Stimulated activated CD8-positive, alpha-beta memory T cell treated with anti-CD3 and anti-CD28 coated beads, Interleukin-12 subunit alpha, Interleukin-12 subunit beta, amount 100 ng/mL, for 4 hours (primary cell): Measurements from ENCODE around the gene CARMIL1.
"Not testable (repeated sequence)": the region's sequence is repeated elsewhere in the genome, so short reads cannot be mapped to it uniquely, and the experiment has no call there.

Experiments used
- DNase-seq: peaks from one replicate; pipeline ENCODE4 v3.0.0-alpha.2; 2020; ENCODE audit warnings: low read depth

Gene CARMIL1

DNA sequence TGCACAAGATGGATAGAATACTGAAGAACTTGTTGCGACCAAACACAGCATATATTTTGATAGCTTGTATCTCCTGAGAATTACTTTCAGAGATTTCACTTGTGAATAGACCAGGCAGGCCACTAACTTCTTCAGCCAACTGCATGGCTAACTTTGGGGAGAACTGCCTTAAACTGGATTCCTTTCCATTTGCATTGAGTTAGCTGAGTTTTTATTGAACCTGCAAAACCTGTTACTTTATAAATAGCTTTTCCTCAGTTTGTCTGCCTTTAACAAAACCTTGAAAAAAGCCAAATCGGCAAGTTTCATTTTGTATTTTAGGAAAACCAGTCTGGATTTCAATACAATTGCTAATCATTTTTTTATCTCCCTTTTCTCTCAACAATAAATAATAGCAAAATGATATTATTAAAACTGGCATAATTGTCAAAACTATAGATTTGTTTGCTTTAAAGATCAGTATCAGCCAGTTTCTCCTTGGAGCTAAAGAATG, 300.3 kb downstream of the CARMIL1 start:
- no peak for DNase-seq

DNA sequence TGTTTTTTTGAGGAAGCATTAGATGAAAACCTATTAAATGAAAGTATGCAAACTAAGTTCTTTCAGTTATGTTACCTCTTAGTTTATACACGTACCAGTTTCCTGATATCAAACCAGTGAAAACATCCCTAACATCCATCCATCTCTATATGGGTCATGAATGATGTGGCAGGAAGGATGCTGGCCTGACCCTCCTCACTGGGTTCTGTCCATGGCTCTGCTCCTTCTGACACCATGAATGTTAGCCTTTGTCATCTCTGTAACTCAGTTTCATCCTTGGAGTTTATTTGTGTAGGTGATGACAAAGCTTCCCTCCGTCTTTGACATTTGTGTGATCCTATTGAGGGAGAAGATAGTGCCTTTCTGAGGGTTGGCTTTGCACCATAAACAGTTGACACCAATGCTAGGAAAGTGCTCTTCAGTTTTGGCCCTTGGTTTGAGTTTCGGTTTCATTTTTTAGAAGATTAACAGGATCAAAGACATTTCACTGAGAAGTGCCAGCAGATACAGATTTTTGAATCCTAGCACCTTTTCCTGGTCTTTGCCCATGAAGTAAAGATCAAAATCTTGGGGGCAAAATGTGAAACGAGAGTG, 300.8 kb downstream of the CARMIL1 start:
- no peak for DNase-seq

DNA sequence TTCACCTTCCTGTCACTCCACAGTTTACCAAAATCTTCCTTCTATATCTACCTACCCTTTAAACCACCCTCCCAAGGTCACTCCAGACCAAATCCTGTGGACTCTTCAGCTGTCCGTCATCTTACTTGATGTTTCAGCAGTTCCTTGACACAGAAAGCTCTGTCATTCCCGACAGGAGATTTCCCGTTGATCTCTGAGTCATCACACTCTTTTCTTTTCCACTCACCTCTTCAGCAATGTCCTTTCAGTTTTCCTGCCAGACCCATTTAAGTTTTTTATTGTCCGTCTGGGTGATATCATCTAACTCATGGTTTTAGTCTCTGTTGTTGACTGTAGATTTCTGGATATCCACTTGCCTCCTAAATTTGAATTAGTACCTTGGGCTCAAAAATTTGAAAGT, 302.9 kb downstream of the CARMIL1 start:
- DNase-seq, result no peak

DNA sequence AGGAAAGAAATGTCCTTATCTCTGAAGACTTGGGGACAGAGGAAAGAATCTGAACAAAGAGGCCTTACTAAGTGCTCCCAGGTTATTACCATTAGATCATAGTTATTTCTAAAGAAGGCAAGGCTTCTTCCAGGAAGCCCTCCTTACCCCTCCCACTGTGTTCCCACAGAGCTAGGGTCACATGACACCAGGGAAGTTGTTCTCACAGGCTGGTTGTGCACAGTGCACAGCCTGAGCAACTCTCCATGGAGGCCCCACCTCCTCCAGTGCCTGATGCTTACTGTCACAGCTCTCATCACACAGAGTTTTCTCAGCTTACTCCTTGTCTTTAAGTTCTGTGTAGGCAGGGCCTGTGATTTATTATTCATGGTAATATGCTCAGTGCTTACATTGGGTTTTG, 303.9 kb downstream of the CARMIL1 start:
- DNase-seq, result no peak

DNA sequence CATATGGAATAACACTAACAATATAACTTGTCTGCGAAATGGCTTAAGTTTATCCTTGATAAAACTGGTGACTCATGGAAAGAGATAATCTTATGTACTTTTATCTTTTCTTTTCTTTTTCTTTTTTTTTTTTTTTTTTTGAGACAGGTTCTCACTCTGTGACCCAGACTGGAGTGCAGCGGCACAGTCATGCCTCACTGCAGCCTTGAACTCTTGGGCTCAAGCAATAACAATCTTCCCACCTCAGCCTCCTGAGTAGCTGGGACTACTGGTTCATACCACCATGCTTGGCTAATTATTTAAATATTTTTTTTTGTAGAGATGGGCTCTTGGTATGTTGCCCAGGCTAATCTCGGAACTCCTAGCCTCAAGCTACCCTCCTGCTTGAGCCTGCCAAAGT, 304.7 kb downstream of the CARMIL1 start:
- no peak for DNase-seq

DNA sequence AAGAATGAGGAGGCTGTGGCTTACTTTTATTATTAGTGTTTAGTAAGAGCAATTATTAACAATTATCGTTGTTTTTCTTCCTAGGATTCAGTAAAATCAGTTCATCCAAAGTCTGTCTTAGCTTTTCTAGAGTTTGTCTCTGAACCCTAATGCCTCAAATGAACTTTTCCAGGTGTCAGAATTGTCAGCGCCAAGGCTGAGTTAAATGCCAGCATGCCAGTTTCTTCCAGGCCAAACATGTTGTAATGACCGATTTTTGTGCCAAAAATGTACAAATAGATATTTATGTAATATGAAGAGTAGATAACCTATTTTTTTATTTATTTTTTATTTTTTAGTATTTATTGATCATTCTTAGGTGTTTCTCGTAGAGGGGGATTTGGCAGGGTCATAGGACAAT, 306.1 kb downstream of the CARMIL1 start:
- DNase-seq, result no peak

DNA sequence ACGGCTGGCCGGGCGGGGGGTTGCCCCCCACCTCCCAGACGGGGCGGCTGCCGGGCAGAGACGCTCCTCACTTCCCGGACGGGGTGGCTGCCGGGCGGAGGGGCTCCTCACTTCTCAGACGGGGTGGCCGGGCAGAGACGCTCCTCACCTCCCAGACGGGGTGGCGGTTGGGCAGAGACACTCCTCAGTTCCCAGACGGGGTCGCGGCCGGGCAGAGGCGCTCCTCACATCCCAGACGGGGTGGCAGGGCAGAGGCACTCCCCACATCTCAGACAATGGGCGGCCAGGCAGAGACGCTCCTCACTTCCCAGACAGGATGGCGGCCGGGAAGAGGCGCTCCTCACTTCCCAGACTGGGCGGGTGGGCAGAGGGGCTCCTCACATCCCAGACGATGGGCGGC, 306.9 kb downstream of the CARMIL1 start:
- DNase-seq, result not testable (repeated sequence)

DNA sequence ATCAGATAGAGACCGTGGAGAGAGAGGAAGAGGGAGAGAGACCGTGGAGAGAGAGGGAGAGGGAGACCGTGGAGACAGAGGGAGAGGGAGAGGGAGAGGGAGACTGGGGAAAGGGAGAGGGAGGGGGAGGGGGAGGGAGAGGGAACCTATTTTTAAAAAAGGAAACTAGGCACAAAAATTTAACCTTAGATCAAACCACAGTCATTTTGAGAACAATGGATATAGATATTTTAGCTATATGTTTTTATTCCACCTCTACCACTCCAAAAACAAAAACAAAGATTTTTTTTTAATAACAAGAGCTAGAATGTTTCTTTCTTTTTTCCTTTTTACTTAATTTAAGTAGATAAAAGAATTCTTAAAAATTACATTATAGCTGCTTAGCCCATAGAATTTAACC, 307.8 kb downstream of the CARMIL1 start:
- no peak for DNase-seq

DNA sequence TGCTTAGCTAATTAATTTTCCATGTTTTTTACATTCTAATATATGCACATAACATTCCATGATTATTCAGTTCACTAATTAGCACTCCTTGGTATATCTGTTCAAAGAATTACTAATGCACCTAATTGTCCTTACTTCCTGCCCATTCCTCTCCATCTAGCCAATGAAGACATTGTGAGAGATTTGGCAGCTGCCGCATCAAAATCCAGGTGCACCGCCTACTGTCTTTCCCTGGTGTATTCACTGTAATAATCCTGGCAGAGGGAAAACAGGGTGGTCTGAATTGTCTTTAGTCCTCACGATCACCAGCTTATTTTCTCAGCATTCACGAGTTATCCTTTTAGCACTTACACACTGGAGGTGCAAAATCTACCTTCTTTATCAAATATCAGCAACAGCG, 311.8 kb downstream of the CARMIL1 start:
- DNase-seq, result no peak

DNA sequence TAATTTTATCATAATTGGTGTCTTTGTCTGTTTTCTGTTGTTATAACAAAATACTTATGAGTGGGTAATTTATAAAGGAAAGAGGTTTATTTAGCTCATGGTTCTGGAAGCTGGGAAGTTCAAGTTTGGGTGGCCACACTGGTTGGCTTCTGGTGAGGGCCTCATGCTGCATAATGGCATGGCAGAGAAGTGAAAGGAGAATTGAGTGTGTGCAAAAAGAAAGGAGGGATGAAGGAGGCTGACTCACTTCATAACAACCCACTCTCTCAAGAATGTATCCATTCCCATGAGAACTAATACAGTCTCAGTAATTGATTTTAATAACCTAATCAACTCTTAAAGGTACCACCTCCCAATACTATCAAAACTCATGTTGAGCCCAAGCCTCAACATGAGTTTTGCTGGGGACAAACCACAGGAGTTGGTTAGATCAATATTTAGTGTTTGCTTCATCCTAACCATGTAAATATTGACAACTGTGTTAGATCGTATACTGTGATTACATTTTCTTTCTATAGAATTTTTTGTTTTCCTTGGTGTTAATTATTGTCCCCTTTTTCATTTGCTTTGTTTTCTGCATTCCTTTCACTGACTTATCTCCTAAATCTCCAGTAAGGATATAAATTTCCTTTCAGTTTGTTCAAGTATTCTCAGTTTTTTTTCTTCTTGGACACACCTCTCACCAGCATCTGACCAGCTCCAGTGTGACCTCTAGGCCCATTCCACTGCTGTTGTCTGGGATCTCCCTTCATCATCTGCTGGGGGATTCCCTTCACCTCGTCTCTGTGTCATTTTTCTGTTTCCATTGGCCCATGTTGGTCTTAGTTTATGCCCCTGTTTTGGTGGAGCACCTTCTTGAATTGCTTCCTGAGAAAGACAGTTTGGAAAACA, 318.0 kb downstream of the CARMIL1 start:
- DNase-seq, result no peak

DNA sequence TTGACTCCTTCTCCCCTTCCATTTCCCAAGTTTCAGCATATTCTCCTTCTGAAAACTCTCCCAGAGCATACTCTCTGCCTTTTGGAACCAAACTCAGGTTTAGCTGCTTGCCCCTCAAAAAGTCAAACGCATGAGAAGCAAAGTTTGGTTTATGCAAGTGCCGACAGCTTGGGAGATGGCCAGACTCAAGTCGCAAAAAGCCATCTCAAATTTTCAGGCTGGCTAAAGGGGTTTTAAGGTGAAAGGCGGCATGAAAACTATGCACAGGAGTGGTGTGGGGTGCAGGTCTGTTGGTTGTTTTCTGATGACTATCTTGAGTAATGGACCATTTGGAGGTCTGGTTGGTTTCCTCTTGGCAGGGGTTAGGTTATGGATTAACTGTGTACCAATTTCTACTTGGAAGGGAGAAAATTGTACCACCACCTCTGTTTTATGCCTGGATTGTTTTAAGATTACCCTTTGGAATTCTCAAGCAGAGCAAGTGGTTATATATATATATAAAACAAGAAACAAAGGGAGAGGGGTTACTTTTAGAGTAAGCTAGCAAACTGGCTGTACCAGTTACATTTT, 320.4 kb downstream of the CARMIL1 start:
- DNase-seq, result no peak

DNA sequence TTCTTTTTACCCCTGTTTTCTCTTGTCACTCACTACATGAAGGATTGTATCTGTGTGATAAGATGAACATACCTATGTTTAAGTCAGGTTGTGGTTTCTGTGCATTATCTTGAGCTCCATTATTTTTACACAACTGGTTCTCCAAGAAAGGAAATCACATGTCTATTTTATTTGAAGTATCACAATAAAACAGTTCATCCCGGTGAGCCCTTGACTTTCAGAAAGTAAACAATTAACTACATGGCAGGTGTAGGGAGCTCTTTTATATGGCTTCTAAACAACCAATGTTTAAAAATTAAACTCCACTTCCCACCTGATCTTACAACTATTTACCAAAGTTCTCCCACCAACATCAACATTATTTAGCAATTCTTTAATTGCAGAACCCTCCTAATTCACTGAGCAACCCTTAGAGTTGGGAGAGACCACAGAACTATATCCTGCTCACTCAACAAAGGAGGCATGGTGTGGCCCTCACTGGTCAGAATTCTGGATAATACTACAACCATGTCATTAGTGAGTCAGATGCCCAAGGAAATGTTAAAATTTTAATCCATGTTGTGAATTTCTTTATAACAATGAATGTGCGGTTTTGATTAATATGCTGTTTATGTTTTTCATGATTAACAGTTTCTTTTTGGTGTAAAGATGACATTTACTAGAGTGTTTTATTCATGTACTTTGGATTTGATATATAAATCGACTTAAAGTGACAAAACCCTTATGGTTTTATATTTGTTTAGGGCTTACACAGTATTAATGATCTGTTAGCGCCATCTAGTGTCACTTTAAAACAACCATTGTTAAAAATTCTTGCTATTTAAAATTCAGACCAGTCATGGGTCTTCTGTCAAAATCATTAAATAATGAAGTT, 322.9 kb downstream of the CARMIL1 start:
- DNase-seq, result no peak

DNA sequence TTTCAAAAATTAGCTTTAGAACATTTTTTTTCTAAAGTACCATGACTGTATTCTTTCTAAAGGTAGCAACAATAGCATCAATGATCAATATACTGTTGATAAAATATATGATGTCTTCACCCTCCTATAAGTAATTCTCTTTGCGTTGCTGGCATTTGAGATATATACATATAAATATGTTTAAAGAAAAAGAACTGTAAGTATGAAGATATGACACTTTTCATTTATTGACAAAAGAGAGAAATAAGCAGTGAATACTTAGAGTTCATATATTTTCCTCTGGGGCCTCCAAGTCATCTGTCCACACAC, 323.5 kb downstream of the CARMIL1 start:
- no peak for DNase-seq

DNA sequence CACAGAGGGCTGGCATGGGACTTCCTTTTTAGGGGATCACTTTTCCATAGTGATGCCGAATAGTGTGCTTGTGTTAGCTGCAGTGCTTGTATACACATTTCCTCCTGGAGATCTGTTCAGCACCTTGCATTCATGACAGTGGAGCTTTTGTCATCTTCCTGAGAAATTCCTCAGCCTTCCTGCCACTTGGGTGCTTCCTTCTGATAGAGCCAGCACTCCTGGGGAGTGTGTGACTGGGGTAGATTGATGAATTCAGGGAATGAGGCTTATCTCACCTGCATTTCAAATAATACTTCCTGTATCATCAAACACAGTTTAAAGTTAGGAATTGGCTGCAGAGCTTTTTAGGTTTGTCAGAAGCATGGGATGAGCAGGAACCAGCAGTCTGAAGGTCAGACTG, 324.1 kb downstream of the CARMIL1 start:
- DNase-seq, result no peak

DNA sequence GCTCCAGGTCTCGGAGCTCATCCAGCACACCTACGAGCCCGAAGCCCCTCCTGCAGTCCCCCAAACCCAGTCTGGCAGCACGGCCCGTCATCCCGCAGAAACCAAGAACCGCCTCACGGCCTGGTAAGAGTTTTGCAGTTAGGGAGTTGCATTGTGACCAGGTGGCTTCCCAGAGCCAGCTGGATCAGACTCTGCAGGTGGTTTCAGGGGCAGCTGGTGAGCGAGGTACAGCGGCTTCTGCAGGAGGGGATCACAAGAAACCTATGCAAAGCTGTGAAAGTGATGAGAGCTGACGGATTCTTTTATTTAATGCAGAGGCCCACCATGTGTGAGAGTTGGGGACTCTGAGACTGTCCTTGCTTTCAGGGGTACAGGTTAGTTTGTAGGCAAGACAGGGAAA, 327.0 kb downstream of the CARMIL1 start:
- no peak for DNase-seq

DNA sequence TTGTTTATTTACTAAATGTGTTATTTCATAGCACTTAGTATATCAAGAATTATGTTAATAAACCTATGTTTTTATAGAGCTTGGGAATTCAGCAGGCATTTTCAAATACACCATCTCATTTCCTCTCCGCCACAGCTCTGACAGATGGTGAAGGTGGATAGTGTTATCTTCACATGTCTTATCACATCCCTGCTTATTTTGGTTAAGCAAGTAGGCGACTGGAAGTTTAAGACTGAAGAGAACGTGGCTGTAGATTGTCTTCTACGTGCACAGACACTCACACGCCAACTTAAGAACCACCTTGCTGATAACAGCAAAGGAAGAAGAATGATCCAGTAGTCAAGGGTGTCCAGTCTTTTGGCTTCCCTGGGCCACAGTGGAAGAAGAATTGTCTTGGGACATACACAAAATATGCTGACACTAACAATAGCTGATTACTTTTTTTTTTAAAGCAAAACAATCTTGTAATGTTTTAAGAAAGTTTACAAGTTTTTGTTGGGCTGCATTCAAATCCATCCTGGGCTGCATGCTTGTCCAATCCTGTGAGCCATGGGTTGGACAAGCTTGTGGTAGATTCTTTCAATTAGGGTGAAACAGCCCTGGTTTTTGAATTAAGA, 329.5 kb downstream of the CARMIL1 start:
- DNase-seq, result no peak

DNA sequence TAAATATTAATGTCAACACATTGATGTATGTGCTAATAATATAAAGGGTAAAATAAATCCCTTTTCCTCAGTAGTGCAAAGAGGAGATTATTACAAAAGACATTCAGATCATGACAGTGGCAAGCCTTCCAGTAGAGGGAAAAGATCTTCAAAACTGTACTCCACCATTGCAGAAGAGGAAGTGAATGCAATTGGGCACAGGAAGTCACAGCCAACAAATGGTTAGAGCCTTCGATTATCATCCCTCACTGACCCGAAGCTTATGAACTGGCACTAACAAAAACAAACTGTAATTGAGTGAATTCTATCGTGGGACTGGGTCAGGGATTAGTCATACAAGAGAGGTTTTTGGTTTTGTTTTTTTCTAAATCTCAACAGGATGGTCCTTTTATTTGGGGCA, 333.5 kb downstream of the CARMIL1 start:
- no peak for DNase-seq

DNA sequence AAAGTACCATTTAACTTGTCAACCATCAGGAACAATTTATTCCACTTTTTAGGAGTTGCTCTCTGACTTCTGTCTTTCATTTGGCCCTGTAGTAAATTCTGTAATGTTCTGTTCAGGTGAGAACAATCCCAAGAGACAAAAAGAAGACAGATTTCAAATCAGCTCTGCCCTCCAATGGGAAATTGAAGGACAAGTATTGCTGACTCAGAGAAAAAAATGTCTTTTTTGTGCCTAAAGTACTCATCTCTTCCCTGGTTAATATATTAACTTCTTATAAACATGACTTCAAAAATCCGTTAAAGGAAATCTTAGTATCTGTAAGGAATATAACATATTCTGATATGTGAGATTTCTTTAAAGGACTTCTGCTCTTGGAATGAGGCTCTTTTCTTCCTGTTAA, 334.2 kb downstream of the CARMIL1 start:
- DNase-seq, result no peak

DNA sequence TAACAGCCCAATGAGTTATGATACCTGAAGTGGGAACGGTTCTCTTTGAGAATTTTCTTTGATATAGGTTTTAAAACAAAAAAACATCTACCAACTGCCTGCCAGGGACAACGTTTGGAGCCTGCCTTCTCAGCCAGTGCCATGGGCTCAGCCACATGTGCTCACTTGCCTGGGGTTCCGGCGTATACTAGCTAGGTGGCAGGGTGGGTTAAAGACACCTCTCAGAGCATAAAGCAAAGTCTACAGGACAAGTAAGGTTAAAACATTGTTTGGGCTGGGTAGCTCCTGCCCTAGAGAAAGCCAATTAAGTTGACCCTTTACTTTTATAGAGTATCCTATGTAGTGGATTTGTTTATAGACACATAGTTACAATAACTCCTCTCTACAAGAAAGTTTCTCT, 334.9 kb downstream of the CARMIL1 start:
- DNase-seq, result no peak

DNA sequence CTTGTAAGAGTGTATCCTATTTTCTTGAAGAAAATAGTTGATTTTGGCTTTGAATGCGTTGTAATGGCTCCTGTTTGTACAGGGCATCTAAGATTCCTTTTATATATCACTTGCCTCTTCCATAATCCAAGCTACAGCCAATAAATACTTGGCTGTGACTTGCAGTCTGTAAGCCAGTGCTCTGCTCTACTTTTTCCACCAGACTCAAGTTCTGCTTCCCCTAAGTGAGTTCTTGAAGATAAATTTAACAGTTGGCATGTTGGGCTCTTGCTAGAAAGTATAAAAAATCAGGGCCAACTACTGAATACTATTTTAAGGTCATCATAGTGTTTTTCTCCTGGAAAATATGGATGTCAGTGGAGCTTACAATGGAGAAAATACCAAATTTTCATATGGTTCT, 336.3 kb downstream of the CARMIL1 start:
- no peak for DNase-seq

DNA sequence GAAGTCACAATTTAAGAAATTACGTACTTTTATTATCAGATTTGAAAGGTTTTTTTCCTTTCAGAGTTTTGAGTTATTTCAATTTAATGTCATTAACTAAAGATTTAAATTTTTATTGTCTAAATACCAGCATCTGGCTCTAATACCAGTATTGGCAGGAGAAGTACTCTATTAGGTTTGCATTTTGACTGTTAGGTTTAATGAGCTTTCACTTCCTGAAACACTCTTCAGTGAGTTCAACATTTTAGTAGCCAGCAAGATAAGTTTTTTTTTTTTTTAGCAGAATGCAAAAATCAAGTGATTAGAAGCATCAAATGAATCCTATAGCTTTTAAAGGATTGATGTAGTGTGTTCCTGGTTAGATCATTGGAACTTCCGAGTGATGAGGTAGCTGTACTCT, 338.8 kb downstream of the CARMIL1 start:
- no peak for DNase-seq

DNA sequence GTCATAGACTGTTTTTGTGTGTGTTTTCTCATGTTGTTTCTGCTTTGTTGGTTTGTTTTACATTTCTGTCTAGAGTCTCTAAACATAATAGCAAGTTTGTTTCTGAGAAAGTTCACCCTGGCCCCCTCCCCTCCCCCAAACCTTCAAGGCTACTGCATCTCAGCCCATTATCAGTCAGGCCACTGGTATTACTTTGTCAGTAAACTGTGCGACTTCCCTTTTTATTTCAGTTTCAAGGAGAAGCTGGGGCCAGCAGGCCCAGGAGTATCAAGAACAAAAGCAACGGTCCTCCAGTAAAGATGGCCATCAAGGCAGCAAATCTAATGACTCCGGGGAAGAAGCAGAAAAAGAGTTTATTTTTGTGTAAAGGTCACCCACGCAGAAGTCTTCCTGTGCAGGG, 340.0 kb downstream of the CARMIL1 start:
- DNase-seq, result no peak
